AML-193 (cell line): ENCODE results near the gene CDKL4.
"Not testable (repeated sequence)": the region's sequence is repeated elsewhere in the genome, so short reads cannot be mapped to it uniquely, and the experiment has no call there.

ENCODE experiments used
- DNase-seq, 2 experiments: peaks; one replicate each; lab custom pipeline; 2025; lab: John Stamatoyannopoulos, UW

Gene CDKL4

GRCh38 chr2:39228413-39229209 is 15.2 kb downstream of the CDKL4 start:
- DNase-seq: peak; percentile 28 to 65

GRCh38 chr2:39227628-39228412 is 15.9 kb downstream of the CDKL4 start:
- DNase-seq: peak; percentile 72 to 86

GRCh38 chr2:39225567-39225966 is 18.2 kb downstream of the CDKL4 start:
- DNase-seq: no peak

- no peak for DNase-seq
Measured at GRCh38 chr2:39223909-39224308, 19.9 kb downstream of the CDKL4 start.

- DNase-seq: no peak
Measured at GRCh38 chr2:39221459-39221858, 22.3 kb downstream of the CDKL4 start.

DNA sequence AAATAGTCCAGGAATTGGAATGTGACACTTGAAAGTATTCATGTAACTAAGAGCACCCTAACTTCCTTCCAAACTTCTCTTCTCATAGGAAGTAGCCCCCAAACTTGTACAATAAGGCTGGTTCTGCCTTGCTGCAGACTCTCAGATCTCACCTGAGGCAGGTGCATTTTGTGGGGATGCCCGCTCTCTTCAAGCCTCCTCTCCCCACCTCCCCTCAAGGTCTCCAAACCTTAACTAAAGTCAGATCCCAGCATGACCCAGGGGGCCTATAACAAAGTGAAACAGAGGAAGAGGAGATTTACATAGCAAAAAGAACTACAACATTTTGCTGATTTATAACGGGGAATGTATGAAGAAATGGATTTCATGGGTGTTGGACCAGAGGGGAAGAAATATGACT is 23.6 kb downstream of the CDKL4 start:
- no peak for DNase-seq

DNA sequence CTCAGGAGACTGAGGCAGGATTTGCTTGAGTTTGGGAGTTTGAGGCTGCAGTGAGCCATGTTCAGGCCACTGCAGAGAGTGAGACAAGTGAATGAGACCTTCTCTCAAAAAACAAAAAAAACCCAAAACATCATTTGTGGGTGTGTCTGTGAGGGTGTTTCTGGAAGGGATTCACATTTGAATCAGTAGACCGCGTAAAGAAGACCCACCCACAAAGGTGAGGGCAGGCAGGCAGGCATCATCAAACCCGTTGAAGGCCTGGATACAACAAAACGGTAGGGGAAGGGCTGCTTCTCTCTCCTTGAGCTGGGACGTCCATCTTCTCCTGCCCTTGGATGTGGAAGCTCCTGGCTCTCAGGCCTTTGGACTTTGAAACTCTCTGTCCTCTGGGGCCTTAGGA is 25.4 kb downstream of the CDKL4 start:
- DNase-seq: no peak

- DNase-seq: peak; percentile 5 to 35
Measured at GRCh38 chr2:39217192-39217550, 26.6 kb downstream of the CDKL4 start.

- DNase-seq: peak in 1 of 2 experiments; percentile 30
Measured at GRCh38 chr2:39216346-39217191, 27.2 kb downstream of the CDKL4 start.

DNA sequence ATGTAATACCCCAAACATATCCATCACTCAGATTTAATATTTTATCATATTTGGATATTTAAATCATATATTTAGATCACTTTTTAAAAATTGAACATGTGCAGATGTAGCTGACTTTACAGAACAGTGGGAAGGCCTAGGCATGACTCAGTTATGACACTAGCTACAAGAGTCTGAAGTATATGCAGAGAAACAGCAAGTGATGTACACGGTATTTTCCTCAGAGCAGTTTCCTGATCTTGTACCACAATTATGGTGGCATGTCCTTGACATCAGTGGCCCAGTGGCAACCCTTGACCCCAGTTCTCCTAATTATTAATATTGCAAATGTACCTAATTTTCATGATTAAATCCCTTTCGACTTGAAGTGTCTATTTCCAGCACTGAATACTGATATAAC is 28.2 kb downstream of the CDKL4 start:
- DNase-seq: no peak

DNA sequence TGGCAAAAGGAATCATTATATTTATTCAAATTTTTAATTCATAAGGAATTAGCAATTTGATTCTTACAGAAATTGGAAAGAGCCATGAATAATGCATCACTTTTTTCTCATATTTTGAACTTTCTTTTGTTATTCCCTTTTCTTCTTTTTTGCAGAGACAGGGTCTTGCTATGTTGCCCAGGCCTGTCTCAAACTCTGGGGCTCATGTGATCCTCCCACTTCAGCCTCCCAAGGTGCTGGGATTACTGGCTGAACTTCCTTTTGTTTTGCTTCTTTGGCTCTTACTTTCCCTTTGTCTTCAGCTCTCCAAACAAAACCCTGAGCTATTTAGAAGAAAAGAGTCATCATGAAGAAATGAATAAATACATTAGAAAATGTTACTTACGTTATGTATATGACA is 30.8 kb downstream of the CDKL4 start:
- no peak for DNase-seq

- no peak for DNase-seq
Measured at GRCh38 chr2:39210846-39211245, 32.9 kb downstream of the CDKL4 start.

DNA sequence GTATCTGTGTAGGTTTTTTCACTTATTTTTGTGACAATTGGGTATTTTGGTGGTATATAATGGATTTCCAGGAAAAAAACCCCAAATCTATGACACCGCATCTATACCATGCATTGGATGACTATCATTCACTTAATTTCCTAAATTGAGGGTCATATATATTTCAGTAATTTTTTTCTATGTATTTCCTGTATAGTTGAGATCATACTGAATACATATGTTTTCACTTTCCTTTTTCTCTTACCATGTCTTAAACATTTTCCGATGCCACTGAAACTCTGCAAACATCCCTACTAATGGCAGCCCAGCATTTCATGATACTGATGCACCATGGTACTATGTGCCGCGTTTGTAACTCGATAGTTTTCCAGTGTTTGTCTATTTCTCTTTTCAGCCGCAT is 40.4 kb downstream of the CDKL4 start:
- no peak for DNase-seq

GRCh38 chr2:39202639-39203369 is 41.0 kb downstream of the CDKL4 start:
- no peak for DNase-seq

GRCh38 chr2:39197003-39197402 is 46.8 kb downstream of the CDKL4 start:
- not testable (repeated sequence) for DNase-seq

DNA sequence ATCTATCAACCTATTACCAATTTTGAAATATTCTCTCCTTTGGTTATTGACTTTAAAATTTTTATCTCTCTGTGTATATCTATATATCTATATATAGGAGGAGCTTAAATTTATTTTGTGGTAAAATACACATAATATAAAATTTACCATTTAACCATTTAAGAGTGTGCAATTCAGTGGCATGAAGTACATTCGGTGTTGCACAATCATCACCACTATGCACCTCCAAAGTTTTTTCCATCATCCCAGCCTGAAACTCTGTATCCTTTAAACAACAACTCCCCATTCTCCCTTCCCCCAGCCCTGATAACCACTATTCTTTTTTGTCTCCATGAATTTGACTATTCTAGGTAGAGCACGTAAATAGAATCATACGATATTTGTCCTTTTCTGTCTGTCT is 49.1 kb downstream of the CDKL4 start:
- no peak for DNase-seq

DNA sequence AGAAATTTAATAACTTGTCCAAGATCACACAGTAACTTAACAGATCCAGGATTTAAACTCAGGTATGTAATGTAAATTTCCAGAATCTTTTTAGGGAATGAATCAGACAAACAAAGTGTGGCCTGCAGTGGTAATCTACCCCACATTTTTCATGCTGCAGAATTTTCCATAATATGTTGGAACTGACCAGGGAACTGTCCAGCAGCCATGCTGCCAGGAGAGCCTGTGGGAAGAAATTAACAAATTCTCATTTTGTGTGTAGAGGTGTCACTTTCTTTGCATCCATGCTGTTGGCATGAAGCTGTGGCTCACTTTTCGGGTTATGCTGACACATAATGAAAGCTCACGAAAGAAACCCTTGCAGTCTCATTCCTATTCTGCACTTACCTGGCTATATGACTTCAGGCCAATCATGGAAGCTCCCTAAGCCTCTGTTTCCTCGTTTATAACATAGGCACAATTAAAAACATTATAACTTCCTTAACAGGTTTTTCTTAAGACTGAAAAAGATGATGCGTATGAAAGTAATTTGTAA is 54.7 kb downstream of the CDKL4 start:
- no peak for DNase-seq

GRCh38 chr2:39183673-39184072 is 60.1 kb downstream of the CDKL4 start:
- DNase-seq: no peak

DNA sequence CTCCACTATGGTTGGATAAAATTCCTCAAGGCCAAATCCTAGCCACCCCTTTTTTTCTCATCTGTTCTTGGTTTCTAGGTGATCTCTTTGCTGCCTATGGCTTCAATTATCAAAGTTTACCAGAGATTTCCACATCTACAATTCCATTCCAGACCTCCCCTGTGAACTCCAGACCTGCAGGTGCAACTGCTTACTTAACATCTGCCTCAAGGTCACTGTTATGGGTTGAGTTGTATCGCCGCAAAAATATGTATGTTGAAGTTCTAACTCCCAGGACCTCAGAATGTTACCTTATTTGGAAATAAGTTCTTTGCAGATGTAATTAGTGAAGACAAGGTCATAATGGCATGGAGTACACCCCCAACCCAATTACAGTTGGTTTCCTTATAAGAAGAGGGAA is 62.5 kb downstream of the CDKL4 start:
- DNase-seq: no peak

DNA sequence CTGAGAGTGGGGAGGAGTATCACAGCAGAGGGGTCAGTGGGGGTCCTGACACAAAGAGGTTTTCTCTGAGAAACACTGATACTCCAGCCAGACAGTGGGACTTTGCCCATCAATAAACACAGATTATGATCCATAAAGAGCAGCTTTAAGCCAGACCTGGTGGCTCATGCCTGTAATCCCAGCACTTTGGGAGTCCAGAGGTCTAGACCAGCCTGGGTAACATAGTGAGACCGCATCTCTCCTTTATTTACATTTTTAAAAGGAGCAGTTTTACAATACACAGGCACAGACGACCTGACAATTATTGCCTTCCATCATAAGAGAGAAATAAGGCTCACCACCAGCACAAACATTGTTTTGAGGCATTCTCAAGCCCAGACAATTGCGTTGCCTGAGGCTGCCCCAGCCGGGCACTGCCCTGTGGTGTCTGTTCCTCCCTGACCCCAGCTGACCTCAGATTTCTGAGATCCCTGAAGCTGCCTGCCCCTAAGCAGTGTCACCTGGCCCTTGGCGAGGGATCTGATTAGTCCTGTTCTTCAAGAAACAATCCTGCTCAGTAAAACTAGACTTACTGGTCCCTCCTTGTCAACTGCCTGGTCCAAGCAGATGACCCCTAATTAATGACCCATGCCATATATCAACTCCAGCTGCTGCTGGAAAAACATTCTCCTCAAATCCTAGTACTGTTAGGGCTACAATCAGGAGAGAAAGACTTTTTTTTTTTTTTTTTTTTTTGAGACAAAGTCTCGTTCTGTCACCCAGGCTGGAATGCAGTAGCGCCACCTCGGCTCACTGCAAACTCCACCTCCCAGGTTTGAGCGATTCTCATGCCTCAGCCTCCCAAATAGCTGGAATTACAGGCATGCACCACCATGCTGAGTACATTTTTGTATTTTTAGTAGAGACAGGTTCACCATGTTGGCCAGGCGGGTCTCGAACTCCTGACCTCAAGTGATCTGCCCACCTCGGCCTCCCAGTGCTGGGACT is 63.5 kb downstream of the CDKL4 start:
- no peak for DNase-seq
